Stimulated activated CD4-positive, alpha-beta T cell treated with anti-CD3 and anti-CD28 coated beads, TNF-alpha, amount 100 ng/mL, for 4 hours (primary cell): ENCODE results near the gene NECTIN2.
A peak's percentile ranks its signal among the peaks of the same experiment; 100 is the strongest.

Experiments
- DNase-seq, 3 experiments: peaks; one replicate each; pipeline ENCODE4 v3.0.0-alpha.2; 2020; ENCODE audit warnings: low read depth in 3 of 3

The NECTIN2 gene

DNA sequence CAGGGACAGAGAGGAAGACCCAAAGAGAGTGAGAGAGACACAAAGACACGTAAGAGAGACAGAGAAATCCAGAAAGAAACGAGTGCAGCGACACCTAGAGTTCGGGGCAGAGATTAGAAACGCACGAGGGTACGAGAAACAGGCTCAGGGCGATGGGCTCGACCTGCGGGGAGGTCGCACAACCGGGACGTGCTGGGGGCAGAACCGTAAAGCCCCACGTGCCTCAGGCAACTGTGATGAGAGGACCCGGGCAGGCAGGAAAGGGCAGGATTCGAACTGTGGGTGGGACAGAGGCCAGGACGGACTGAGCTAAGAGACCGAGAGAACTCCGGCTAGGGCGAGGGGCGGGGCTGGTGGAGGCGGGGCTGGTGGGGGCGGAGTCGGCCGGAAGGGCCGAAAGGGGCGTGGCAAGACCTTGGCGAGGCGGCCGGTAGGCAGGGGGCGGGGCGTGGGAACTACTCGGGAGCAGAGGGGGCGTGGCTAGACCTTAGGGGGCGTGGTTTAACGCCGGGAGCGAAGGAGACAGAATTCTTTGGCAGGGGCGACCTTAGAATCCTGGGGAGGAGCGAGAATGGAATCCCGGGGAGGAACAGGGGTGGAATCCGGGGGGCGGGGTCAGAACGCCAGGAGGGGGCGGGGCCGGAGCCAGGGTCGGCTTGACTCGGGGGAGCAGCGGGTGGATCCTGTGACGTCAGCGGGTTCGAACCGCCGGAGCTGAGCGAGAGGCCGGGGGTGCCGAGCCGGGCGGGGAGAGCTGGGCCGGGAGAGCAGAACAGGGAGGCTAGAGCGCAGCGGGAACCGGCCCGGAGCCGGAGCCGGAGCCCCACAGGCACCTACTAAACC lies at the start of gene NECTIN2:
Gene NECTIN2 (plus strand): TSS at position 686 of the 843 bp plus-strand sequence. CDS start 229 bp downstream, outside the sequence.
- DNase-seq, result peak; percentile 69 to 80 (median 69)

- DNase-seq, result no peak
Observed at GRCh38 chr19:44796701-44797115, 49.4 kb upstream of the NECTIN2 start.

- no peak for DNase-seq
Observed at GRCh38 chr19:44799627-44800346, 46.3 kb upstream of the NECTIN2 start.

DNA sequence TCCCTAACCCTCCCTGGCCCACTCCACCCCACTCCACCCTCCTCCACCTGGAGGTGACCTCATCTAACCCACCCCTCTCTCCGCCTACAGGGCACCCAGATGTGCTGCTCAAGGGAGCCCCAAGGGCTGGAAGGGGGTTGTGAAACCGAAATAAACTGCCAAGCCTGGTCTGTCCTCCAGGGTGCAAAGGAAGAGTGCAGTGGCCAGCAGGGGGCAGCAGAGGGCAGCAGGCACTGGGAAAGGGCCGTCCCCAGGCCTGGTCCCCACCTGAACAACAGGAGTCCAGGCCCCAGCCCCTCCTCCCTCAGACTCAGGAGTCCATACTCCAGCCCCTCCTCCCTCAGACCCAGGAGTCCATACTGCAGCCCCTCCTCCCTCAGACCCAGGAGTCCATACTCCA lies 45.6 kb upstream of the NECTIN2 start:
- peak; percentile 55 to 70 (median 68) for DNase-seq

DNA sequence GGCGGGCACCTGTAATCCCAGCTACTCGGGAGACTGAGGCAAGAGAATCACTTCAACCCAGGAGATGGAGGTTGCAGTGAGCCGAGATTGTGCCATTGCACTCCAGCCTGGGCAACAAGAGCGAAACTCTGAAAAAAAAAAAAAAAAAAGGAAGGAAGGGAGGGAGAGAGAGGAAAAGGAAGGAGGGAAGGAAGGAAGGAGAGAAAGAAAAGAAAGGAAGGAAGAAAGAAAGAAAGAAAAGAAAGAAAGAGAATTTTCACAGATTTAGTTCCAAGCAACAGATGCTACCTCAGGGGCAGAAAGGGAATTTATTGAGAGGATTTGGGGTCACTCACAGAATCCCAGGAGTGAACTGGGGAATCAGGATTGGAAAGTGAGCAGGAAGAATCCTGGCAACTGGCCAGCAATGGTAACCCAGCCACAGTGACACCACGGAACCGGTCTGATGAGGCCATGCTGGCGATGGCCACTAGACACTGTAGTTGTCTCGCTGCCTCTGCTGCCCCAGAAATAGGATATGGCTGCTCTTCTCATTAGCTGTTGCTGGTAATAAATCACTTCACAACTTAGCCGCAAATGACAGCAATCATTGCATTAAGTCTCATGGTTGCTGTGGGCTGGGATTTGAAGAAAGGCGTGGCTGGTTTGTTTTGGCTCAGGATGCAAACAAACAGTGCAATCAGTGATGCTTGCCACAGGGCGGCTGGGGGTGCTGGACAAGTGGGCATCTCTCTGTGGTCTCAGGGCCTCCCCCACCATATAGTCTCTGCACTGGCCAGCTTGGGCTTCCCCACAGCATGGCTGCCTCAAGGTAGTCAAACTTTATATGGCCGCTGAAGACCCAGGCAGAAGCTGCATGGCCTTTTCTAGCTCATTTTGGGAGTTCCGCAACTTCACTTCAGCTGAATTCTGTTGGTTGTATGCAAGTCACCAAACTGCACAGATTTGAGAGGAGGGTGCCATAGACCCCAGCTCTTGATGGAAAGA lies 42.4 kb upstream of the NECTIN2 start:
- no peak for DNase-seq

- no peak for DNase-seq
Observed at GRCh38 chr19:44806291-44806690, 39.8 kb upstream of the NECTIN2 start.

DNA sequence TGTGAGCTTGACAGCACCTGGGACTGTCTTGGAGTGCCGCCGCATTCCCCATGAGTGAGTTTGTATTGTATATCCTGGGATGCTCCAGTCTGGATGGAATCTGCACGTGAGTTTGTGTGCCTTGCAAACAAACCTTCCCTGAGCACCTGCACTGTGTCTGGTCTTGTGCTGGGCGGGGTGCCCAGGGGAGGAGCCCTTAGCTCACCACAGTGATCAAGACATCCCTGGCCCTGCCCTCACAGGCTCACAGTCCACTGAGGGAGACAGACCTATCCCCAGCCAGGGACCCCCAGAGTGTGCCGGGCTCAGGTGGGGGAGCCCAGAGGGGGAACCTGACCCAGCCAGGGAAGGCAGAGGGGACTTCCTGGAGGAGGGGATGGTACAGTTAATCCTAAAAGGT lies 38.9 kb upstream of the NECTIN2 start:
- DNase-seq, result no peak

- DNase-seq, result no peak
Observed at GRCh38 chr19:44807652-44808462, 38.2 kb upstream of the NECTIN2 start.

- DNase-seq, result no peak
Observed at GRCh38 chr19:44808463-44809371, 37.4 kb upstream of the NECTIN2 start, which contains the start of gene BCAM. Gene BCAM, plus strand, starts transcription at chr19:44809103. Its CDS starts 22 bp downstream, at chr19:44809125.

- DNase-seq, result no peak
Observed at GRCh38 chr19:44809577-44810233, 36.4 kb upstream of the NECTIN2 start.

DNA sequence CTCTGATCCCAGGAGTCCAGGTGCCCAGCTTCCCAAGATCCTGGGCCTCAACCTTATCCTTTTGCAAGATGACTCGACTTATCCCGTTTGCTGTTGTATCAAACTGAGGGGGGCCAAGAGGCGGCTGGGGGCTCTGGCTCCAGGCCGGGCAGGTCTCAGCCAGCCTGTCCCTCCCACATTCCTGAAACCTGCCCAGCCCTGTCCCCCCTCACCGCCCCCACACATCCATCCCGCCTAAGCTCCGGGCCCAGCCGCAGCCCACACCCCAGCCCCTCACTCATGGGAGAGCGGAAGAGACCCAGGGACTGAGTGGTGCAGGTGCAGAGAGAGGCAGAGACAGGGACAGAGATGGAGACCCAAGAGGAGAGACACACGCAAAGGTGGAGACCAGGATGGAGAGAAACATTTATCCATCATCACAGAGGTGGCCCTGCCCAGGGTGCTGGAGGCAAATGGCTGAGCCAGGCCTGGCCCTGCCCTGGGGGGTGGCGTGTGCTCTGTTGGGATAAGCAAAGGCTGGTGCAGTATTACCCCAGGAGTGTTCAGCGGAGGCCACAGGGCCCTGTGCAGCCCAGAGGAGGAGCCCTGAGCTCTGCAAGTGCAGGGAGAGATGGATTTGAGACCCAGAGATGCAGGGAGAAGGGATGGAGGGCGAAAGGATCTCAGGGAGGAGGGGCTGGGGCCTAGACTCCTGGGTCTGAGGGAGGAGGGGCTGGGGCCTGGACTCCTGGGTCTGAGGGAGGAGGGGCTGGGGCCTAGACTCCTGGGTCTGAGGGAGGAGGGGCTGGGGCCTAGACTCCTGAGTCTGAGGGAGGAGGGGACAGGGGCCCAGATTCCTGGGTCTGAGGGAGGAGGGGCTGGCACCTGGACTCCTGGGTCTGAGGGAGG lies 35.6 kb upstream of the NECTIN2 start:
- DNase-seq, result no peak

DNA sequence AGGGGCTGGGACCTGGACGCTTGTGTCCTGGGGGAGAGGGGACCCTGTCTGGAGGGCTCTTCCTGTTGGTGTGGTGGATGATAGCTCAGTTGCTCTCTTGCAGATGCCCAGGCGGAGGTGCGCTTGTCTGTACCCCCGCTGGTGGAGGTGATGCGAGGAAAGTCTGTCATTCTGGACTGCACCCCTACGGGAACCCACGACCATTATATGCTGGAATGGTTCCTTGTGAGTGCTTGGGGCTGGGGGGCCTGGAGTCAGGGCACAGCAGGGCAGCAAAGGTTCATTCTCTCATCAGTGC lies 35.0 kb upstream of the NECTIN2 start:
- DNase-seq, result no peak

DNA sequence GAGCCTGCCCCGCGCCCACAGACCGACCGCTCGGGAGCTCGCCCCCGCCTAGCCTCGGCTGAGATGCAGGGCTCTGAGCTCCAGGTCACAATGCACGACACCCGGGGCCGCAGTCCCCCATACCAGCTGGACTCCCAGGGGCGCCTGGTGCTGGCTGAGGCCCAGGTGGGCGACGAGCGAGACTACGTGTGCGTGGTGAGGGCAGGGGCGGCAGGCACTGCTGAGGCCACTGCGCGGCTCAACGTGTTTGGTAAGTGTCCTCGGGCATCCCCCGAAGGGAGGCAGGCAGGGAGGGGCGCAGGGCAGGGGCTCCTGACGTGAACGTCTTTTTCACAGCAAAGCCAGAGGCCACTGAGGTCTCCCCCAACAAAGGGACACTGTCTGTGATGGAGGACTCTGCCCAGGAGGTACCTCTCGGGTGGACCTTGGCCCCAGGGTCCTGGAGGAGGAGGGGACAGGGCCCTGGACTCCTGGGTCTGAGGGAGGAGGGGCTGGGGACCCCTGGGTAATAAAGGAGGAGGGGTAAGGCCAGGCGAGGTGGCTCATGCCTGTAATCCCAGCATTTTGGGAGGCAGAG lies 33.9 kb upstream of the NECTIN2 start:
- DNase-seq, result no peak

- no peak for DNase-seq
Observed at GRCh38 chr19:44813070-44813840, 32.8 kb upstream of the NECTIN2 start.

- no peak for DNase-seq
Observed at GRCh38 chr19:44813841-44814470, 32.1 kb upstream of the NECTIN2 start.

DNA sequence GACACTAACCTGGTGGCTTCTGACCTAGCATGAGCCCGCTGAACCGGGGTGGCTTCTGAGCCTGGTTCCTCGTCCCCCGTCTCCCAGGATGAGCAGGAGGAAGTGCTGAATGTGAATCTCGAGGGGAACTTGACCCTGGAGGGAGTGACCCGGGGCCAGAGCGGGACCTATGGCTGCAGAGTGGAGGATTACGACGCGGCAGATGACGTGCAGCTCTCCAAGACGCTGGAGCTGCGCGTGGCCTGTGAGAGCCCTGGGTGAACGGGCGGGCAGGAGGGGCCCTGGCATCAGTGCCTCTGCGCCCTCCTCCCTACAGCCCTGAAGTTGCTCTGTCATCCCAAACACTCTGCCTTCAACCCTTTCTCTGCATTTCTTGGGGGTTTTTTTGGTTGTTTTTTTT lies 31.6 kb upstream of the NECTIN2 start:
- no peak for DNase-seq

DNA sequence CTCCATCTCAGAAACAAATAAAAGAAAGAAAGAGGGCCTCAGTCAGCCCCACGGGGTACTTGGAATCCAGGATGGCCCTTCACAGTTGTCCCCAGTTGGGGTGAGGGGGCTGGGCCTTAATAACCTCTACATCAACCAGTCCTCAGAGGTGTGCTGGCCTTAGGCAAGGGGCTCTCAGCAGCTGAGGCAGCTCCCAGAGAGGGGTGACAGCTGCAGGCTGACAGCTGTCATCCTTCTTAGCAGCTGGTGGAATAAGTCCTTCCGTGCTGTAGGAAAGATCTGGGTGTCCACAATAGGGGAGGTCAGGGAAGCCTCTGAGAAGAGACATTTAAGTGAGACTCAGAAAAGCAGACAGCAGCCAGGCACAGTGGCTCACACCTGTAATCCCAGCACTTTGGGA lies 29.8 kb upstream of the NECTIN2 start:
- DNase-seq, result no peak
